Lung (tissue), 12 donors: Measurements from ENCODE around the gene AP2B1. TPM values are rescaled to one million over a fixed set of nuclear protein-coding genes. Genes with fewer than 3 reads are reported as not detected.

Experiments
- ATAC-seq: fragments of 200-7000 bp; cut with Tn5 transposase; one replicate; pipeline ENCODE4 v1.9.1; 2020; ENCODE audit warnings: moderate number of reproducible peaks; ENCODE audit not compliant: insufficient read depth, low FRiP score
- DNase-seq, 3 donors: peaks; one replicate each; pipeline ENCODE4 v3.0.0-alpha.2; 2013 to 2017
- H3K27ac ChIP-seq, 2 donors: one replicate each; pipeline ENCODE4 v1.5.1; 2013; ENCODE audit warnings: mild to moderate bottlenecking in 2 of 2, moderate library complexity in 2 of 2, control low read depth in 1 of 2, inconsistent platforms in 1 of 2, low read depth in 1 of 2, low read length in 1 of 2
- H3K27me3 ChIP-seq, 3 donors: one replicate each; pipeline ENCODE4 v1.5.1; 2013; ENCODE audit warnings: low read length in 2 of 3; ENCODE audit not compliant: control insufficient read depth in 3 of 3, insufficient read depth in 3 of 3
- H3K36me3 ChIP-seq, 4 donors: one replicate each; pipeline ENCODE4 v1.5.1; 2013; ENCODE audit warnings: low read length in 4 of 4, mild to moderate bottlenecking in 1 of 4, moderate library complexity in 1 of 4; ENCODE audit not compliant: control insufficient read depth in 4 of 4, insufficient read depth in 4 of 4
- H3K4me1 ChIP-seq, 5 donors: one replicate each; pipeline ENCODE4 v1.5.1; 2013; ENCODE audit warnings: low read length in 5 of 5, mild to moderate bottlenecking in 2 of 5, moderate library complexity in 1 of 5; ENCODE audit not compliant: control insufficient read depth in 5 of 5, insufficient read depth in 5 of 5
- H3K4me3 ChIP-seq: one replicate; pipeline ENCODE4 v1.5.1; 2013; ENCODE audit warnings: mild to moderate bottlenecking, control low read depth, moderate library complexity
- H3K9ac ChIP-seq, 2 donors: one replicate each; pipeline ENCODE4 v1.5.1; 2013; ENCODE audit warnings: low read length in 2 of 2, control low read depth in 1 of 2; ENCODE audit not compliant: insufficient read depth in 1 of 2
- H3K9me3 ChIP-seq, 4 donors: one replicate each; pipeline ENCODE4 v1.5.1; 2013; ENCODE audit warnings: low read length in 3 of 4, mild to moderate bottlenecking in 1 of 4, moderate library complexity in 1 of 4; ENCODE audit not compliant: control insufficient read depth in 4 of 4, insufficient read depth in 3 of 4
- WGBS, 2 donors: extraction: QIAGEN DNeasy Blood & Tissue Kit; methylation state at CpG; one replicate each; pipeline ENCODE4 v1.1.7; 2013; 5-methylcytosine and 5-hydroxymethylcytosine counted together
- polyA plus RNA-seq, 2 donors: library from polyadenylated mRNA; stranded (reverse); fragments of 200-250 nt; gene quantifications; one replicate each; pipeline ENCODE4 v1.2.1, GENCODE V29; 2013
- total RNA-seq, 2 donors: library from RNA; depleted of rRNA in 1 of 2; stranded (reverse); fragments of >200 nt in 1 of 2; gene quantifications; one replicate each; pipeline ENCODE4 v1.2.1, GENCODE V29; 2014 to 2021
- TF ChIP-seq, protein P1 (sequence below): IDR thresholded peaks from 2 replicates; pipeline ENCODE4 v1.5.1; 2012; ENCODE audit warnings: mild to moderate bottlenecking; ENCODE audit errors: control extremely low read depth, extremely low read depth
- donor health status: control.
- donor health status: control.
- donor health status: Bipolar disorder and iron deficiency.
- donor health status: healthy.
- donor health status: DM: yes; HTN: yes; CAD: no.

AP2B1 gene
- total and polyA plus RNA-seq, 4 donors: 52.9 to 156 (median 82.4) TPM

DNA sequence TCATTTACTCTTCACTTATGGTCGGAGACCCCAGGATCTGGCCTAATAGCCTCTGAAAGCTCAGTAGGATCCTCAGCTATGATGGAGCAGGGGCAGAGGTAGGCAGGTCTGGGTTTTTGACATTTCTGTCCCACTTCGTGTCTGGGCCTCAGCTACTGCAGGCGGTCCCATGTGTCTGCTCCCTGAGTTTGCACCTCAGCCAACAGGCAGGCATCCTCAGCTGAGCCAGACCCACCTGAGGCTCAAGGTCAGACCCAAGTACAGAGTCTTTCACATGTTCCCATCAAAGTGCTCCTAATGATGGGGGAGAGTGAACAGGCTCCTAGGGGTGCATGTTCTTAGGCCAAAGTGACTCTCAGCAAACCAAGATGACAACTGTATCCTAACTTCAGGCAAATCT, 141.4 kb downstream of the AP2B1 start:
- DNase-seq (no peak), ATAC-seq (no peak)
- Histone ChIP-seq H3K9ac (no peak overlapping the region), H3K9me3 (no peaks in the 10 kb centered on the region), H3K27ac (no peak overlapping the region), H3K36me3 (peaks cover 13 to 29% (median 18%) of the 10 kb centered on the region in 4 donors), H3K4me3 (no peak overlapping the region), H3K27me3 (no peaks in the 10 kb centered on the region), H3K4me1 (peaks cover 3 to 29% (median 18%) of the 10 kb centered on the region in 5 donors)
- TF ChIP-seq, protein P1, sequence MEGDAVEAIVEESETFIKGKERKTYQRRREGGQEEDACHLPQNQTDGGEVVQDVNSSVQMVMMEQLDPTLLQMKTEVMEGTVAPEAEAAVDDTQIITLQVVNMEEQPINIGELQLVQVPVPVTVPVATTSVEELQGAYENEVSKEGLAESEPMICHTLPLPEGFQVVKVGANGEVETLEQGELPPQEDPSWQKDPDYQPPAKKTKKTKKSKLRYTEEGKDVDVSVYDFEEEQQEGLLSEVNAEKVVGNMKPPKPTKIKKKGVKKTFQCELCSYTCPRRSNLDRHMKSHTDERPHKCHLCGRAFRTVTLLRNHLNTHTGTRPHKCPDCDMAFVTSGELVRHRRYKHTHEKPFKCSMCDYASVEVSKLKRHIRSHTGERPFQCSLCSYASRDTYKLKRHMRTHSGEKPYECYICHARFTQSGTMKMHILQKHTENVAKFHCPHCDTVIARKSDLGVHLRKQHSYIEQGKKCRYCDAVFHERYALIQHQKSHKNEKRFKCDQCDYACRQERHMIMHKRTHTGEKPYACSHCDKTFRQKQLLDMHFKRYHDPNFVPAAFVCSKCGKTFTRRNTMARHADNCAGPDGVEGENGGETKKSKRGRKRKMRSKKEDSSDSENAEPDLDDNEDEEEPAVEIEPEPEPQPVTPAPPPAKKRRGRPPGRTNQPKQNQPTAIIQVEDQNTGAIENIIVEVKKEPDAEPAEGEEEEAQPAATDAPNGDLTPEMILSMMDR: no peak
- WGBS, 2 donors: 93 to 95% methylated on average over 3 of the region's 3 CpGs

DNA sequence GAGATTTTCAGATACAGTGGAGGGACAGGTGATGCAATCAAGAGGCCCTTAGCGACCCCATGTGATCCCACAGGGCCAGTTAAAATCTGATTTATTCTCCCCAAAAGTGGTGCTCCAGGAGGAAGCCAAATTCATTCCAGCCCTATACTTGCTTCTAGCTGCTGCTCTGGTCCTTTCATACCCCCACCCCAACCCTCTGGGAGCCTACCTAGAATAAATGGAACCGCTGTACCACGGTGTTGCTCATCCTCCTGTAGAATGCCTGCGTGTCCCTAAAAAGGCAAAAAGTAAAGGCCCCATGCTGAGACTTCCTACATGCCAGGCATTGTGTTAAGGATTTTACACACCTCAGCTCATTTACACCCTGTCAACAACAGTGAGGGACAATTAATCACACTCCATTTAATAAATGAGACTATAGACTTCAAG, 142.3 kb downstream of the AP2B1 start:
- Histone ChIP-seq H3K36me3 (peaks cover 4 to 26% (median 11%) of the 10 kb centered on the region in 4 donors), H3K4me1 (peaks cover 3 to 29% (median 18%) of the 10 kb centered on the region in 5 donors), H3K27me3 (no peaks in the 10 kb centered on the region), H3K27ac (no peak overlapping the region), H3K4me3 (no peak overlapping the region), H3K9ac (no peak overlapping the region), H3K9me3 (no peaks in the 10 kb centered on the region)
- ATAC-seq (no peak), DNase-seq (no peak)
- WGBS, 2 donors: 83 to 86% methylated on average over 4 of the region's 4 CpGs
- TF ChIP-seq, protein P1: no peak

DNA sequence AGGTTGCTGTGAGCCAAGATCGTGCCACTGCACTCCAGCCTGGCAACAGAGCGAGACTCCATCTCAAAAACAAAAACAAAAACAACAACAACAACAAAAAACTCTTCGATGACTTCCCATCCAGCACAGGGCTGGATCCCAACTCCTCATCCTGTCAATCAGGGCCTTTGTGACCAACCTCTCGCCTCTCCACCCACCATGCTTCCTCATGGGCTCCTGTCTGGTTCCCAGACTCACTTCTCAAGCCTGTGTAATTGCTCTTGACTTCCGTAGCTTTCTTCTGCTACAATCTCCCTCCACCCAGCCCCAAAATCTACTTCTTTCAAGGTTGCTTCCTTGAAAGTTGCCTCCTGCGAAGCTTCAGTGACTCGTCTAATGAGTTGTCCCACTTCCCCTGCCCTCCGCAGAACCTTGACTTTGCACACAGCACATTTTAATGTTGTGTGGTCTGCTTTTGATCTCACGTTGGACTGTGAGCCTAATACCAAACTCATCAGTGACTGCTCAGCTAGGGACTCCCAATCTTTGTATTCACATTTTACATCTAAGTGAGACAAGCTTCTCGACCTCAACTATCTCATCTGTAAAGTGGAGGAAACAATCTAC, 143.4 kb downstream of the AP2B1 start:
- no peak for ATAC-seq
- TF ChIP-seq, protein P1: no peak
- Histone ChIP-seq H3K9me3 (no peaks in the 10 kb centered on the region), H3K4me3 (no peak overlapping the region), H3K27ac (no peak overlapping the region), H3K27me3 (no peaks in the 10 kb centered on the region), H3K9ac (peak overlapping the region in 1 of 2 donors; percentile 49), H3K36me3 (peaks cover 0 to 15% (median 4%) of the 10 kb centered on the region in 4 donors), H3K4me1 (peaks cover 3 to 29% (median 18%) of the 10 kb centered on the region in 5 donors)
- WGBS, 2 donors: 82% methylated on average over 10 of the region's 10 CpGs
- DNase-seq: no peak
